GM12878 (cell line): Measurements from ENCODE around the gene CAMK2A.

ENCODE experiments used
- MAX ChIP-seq: IDR thresholded peaks from 2 replicates; pipeline ENCODE4 v1.6.1; 2012; ENCODE audit warnings: low read depth, low read length, improper control_type of control experiment
- MTA2 ChIP-seq: fragments of 450-650 bp; IDR thresholded peaks from 2 replicates; pipeline ENCODE4 v1.6.1; 2016; ENCODE audit warnings: low read depth, mild to moderate bottlenecking, moderate library complexity
- POLR2A ChIP-seq: IDR thresholded peaks from 2 replicates; pipeline ENCODE4 v1.6.1; 2011; ENCODE audit warnings: low read depth, mild to moderate bottlenecking, low read length
- SUZ12 ChIP-seq: fragments of 200-600 bp; sonication (generic); IDR thresholded peaks from one replicate; pipeline ENCODE4 v1.6.1; 2018; ENCODE audit warnings: antibody characterized with exemption, mild to moderate bottlenecking; ENCODE audit not compliant: unreplicated experiment
- USF2 ChIP-seq: IDR thresholded peaks from 2 replicates; pipeline ENCODE4 v1.6.1; 2011; ENCODE audit warnings: low read depth, low read length, improper control_type of control experiment, borderline replicate concordance
- TF ChIP-seq, protein P1 (sequence below): IDR thresholded peaks from 2 replicates; pipeline ENCODE4 v1.6.1; 2011; ENCODE audit warnings: mild to moderate bottlenecking, low read depth, low read length, moderate library complexity; ENCODE audit not compliant: insufficient replicate concordance
- TF ChIP-seq, protein P2 (sequence below), 3 experiments: IDR thresholded peaks in 2 of 3; conservative IDR thresholded peaks in 1 of 3; 2 replicates each; pipeline ENCODE4 v1.5.1; 2011; ENCODE audit warnings: low read depth in 3 of 3, low read length in 3 of 3, mild to moderate bottlenecking in 3 of 3, control low read depth in 2 of 3, moderate library complexity in 2 of 3, inconsistent platforms in 1 of 3, mixed read lengths in 1 of 3; ENCODE audit not compliant: control insufficient read depth in 2 of 3, insufficient read depth in 1 of 3; ENCODE audit errors: extremely low read depth in 1 of 3

GRCh38 chr5:150184990-150185912 is 104.3 kb downstream of the CAMK2A start:
- TF ChIP-seq MAX (no peak), POLR2A (no peak), USF2 (no peak), MTA2 (no peak), SUZ12 (no peak)
- TF ChIP-seq, protein P1, sequence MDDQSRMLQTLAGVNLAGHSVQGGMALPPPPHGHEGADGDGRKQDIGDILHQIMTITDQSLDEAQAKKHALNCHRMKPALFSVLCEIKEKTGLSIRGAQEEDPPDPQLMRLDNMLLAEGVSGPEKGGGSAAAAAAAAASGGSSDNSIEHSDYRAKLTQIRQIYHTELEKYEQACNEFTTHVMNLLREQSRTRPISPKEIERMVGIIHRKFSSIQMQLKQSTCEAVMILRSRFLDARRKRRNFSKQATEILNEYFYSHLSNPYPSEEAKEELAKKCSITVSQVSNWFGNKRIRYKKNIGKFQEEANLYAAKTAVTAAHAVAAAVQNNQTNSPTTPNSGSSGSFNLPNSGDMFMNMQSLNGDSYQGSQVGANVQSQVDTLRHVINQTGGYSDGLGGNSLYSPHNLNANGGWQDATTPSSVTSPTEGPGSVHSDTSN, result no peak
- TF ChIP-seq, protein P2, sequence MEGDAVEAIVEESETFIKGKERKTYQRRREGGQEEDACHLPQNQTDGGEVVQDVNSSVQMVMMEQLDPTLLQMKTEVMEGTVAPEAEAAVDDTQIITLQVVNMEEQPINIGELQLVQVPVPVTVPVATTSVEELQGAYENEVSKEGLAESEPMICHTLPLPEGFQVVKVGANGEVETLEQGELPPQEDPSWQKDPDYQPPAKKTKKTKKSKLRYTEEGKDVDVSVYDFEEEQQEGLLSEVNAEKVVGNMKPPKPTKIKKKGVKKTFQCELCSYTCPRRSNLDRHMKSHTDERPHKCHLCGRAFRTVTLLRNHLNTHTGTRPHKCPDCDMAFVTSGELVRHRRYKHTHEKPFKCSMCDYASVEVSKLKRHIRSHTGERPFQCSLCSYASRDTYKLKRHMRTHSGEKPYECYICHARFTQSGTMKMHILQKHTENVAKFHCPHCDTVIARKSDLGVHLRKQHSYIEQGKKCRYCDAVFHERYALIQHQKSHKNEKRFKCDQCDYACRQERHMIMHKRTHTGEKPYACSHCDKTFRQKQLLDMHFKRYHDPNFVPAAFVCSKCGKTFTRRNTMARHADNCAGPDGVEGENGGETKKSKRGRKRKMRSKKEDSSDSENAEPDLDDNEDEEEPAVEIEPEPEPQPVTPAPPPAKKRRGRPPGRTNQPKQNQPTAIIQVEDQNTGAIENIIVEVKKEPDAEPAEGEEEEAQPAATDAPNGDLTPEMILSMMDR (IDR thresholded peaks at IDR 0.05 in 2 of 3, conservative IDR thresholded peaks at IDR 0.05 in 1 of 3; ENCODE audit: control insufficient read depth in 2 of 3, extremely low read depth in 1 of 3, insufficient read depth in 1 of 3, low read depth in 3 of 3, low read length in 3 of 3), result no peak
